HG03060 (cell line): ENCODE data around the gene GSG1L.
"Not testable (repeated sequence)": the region's sequence is repeated elsewhere in the genome, so short reads cannot be mapped to it uniquely, and the experiment has no call there.

Source experiments
- ATAC-seq: cut with Tn5 transposase; IDR thresholded peaks from one replicate; pipeline ENCODE4 v1.9.1; 2021; ENCODE audit warnings: low read depth, moderate number of reproducible peaks; ENCODE audit not compliant: unreplicated experiment

Gene GSG1L

DNA sequence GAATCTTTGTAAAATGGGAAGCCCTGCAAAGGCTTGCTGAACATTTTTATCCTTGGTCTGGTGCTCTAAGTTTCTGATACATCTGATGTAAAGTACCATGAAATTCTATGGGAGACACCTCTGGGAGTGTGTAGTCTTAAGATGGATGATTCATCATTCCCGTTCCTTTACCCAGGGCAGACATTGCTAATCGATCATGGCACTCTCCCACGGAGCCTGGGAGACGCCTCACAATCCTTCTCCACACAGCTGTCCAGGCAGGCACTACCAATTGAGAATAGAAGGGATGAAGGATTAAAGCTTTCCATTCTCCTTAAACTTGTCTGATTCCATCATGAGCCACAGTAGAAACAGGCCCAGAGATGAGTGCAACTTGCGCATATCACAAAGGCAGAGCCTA is 144.8 kb downstream of the GSG1L start:
- ATAC-seq = no peak

DNA sequence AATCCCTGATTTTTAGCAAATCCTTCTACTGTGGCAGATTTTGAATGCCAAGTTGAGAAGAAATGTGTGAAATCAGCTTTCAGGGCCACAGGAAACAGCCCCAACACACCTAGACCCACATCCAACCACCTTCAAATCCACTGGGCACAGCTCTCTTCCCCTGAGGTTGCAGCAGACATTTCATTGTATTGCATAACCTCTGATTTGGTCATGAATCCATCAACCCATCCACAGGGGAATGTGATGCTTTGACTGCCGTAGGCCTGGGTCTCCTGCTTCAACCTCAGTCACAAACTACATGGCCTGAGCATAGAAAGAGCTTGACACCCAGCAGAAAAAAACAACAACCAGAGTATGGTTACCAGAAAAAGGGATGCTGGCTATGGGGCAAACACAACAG is 145.6 kb downstream of the GSG1L start:
- no peak for ATAC-seq

DNA sequence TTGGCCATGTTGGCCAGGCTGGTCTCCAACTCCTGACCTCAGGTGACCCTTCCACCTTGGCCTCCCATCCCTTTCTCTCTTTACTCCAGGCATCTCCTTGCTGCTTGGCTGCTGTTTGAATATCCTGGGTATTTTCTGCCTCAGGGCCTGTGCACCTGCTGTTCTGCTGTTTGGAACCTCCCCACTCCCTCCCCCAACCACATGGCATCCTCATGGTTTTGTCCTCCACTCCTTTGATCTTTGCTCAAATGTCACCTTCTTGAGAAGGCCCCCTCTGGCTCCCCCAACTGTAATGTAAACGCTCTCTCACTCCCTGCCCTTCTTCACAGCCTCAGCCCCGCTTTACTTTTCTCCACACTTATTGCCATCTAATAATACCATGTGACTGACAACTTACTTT is 152.0 kb downstream of the GSG1L start:
- ATAC-seq = no peak

DNA sequence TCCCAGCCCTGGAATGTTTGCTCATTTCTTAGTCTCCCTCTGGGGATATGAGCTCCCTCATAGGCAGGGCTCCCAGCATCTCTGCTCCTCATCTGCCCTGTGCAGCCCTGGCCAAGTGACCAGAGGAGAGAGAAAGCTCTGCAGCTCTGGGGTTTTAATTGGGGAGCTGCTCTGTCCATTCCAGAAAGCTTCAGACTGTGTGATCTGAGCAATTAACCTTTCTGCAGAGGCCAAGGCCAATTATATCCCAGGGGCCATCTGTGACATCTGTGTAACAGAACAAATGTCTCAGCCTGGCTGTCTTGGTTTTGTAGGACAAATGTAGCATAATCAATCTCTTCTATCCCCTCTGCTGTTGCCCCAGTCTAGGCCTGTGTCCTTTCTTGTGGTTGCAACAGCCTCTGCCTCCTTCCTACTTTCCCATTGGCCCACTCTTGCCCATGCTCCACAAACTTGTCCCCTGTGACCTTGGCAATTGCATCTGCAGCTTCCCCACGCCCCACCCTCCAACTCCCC is 156.0 kb downstream of the GSG1L start:
- ATAC-seq = no peak

DNA sequence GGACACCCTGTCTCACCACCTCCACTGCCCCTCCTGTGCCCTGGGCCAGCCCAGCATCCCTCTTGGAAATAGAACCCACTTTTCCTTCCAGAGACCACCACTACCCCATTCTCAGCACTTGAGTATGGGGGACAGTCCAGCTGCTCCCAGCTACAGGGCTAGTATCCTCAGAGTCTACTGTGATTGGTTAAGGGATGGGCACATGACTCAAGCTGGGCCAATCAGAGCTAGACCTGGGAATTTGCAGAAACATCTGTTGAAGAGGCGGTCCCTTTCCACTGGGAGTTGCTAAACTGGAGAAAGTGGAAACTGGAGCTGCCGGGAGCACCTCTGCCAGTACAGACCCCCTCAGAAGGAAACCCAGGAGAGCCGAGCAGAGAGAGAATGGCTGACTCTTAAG is 156.6 kb downstream of the GSG1L start:
- ATAC-seq = no peak

DNA sequence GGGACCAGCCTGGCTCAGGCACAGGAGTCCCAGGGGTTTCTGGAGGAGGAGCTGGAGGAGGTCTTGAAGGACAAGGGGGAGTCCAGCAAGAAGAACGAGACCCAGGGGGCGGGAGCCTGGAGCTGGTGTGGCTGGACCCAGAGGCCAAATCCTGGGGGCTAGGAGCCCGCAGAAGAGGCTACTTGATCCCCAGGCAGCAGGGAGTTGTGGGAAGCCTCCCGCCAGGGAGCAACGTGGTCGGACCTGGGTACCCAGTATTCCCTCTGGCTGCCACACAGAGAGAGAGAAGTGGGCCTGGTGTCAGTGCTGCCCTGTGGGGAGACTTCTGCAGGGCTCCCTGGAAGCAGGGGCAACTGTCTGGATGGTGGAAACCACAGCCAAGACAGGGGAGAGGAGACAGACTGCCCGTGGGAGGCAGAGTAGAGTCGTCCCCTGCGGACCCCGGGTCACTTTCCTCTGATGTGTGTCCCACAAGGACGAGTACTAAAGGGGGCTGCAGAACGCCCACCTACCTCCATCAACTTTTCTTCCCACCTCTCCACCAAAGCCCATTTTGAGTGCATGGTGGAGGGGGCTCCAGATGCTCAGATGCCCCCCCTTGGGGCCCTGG is 160.4 kb downstream of the GSG1L start:
- no peak for ATAC-seq

DNA sequence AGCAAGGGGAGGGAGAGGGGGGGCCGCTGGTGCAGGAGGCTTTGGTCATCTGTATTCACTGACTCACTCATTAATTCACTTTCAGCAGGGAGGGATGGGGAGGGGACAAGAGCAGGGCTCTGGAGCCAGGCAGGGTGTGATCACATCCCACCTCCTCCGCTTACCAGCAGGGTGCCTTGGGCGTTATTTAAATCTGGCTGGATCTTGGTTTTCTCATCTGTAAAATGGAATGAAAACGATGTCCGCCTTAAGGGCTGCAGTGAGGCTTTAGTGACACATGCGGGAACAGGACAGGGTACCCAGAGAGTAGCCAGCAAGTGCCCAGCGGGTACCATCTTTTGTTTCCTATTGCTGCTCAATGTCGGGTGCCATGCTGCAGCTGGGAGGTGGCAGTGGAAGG is 161.0 kb downstream of the GSG1L start:
- no peak for ATAC-seq

DNA sequence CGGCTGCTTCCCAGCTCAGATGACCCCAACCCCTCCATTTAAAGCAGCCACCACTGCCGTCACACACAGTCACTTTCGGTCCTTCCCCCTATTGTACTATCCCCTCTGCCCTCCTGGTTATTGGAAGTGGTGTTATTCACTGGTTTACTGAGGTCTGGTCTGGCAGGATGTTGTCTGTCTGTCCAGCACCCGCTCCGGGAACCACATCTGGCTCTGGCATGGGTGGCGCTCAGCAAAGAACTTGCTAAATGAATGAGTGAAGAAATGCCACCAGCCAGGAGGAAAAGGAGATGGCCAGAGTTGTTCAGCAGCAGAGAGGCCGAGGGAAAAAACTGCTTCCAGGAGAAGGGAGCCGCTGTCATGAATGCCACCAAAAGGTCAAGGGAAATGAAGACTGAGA is 161.6 kb downstream of the GSG1L start:
- no peak for ATAC-seq

DNA sequence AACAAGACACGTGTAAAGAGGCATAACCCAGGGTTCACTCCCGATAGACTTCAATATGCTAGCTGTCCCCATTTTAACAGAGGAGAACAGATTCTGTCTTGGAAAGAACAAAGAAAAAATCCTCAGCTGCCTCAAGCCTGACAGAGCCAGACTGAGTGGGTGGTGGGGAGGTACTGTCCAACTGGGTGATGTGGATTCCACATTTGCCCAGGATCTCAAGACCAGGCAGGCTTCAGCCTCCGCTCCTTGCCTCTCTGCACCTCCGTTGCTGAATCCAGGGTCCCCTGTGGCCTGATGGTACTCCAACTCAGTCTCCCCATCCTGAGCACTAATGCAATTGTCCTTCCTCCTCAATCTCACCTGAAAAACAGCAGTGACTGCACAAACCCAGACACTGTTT is 163.8 kb downstream of the GSG1L start:
- ATAC-seq = no peak

DNA sequence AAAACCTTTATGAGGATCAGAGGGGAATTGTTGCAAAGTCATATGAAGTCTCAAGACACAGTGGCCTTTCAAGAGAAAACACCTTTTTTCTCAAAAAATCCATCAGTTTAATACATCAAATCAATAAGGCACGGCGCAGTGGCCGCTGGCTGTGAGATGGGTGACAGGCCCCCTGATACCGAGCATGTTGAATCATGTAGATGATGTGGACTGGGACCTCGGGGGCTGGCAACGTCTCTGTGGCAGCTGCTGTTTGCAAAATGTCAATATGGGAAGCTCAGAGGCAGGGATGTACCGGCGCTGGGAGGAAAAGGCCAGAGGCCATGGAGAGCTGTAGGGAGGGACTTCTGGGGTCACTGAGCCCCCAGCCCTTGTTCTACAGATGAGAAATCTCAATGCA is 169.1 kb downstream of the GSG1L start:
- no peak for ATAC-seq

DNA sequence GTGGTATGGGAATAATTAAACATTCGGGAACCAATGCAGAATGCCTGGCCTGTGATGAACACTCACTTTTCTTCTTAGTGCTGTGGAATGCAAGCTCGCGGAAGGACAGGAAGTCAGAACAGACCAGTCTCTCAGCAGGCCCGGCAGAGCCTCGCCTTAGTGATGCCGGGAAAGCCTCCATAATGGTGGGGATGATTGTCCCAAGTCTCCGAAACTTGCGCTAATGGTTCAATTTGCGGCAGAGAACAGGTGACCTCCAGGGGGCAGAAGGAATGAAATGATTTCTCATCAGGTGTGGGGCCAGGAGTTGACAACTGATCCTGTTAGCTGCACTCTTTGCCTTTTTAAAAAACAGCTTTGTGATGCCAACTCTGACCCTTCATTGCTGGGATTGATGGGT is 170.6 kb downstream of the GSG1L start:
- ATAC-seq = no peak

DNA sequence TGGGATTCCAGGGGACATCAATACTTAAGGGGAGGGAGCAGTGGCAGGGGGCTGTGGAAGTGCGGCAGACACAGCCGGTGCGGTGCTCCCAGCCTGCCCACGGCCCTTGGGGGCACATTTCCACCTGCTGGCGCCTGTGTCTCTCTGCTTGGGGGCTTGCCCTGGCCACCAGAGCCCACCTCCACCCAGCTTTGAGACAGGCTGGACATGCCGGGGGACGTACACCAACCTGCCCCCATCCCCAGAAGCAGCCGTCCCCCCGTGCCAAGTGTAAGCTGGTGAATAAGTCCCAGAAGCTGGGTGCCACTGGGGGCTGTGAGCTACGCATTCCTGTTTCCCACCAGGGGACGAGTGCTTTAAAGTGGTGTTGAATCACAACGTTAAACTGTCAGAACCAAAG is 172.6 kb downstream of the GSG1L start:
- no peak for ATAC-seq

DNA sequence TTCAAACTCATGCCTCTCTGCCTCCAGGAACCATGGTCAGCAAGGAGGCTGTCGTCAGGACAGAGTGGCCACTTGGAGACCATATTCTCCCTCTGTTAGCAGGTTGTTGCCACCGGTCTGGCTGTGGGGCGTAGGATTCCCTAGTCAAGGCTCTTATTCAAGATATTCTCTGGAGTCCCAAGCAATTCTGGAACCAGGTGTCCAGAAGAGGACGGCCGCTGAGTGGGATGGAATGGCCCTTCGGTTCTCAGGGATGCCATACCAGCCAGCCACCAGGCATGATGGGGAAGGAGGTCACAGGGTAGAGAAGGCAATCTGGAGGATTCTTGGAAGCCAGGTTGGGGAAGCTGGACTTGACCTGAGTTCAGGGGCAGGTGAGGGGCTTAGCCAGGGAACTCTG is 173.5 kb downstream of the GSG1L start:
- no peak for ATAC-seq

DNA sequence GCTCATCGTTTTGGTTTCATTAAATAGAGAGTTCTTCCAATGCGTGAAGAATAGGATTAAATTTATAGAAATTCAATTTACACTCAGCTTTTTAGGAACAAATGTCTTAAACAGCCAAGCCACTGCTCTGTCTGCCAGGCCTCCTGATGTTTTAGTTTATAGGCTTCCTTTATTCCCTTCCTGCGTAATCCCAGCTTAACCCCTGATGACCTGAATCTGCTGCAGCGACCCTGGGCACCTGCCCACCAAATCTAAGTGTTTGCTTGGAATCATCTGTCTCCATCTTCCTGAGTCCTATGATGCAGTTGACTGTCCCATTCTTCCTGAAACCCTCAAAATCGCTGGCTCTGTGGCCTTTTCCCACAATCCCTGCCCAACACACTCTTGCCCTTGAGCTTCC is 179.9 kb downstream of the GSG1L start:
- ATAC-seq = no peak

DNA sequence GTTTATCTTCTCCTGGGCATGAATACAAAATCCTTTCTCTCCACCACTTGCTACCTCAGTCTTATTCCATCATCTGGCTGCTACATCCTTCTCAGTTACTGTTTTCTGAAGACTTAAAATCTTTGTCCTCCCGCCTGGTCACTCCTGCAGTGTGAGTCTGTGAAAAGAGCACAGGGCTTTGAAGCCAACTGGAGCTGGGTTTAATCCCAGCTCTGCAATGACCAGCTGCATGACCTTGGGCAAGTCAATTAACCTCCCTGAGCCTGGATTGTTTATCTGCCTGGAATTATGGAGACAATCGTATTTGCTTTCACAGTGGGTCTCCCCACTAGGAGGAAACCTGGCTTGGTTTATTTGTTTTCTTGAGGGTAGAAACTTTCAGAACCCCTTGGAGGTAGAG is 183.2 kb downstream of the GSG1L start:
- ATAC-seq = no peak

DNA sequence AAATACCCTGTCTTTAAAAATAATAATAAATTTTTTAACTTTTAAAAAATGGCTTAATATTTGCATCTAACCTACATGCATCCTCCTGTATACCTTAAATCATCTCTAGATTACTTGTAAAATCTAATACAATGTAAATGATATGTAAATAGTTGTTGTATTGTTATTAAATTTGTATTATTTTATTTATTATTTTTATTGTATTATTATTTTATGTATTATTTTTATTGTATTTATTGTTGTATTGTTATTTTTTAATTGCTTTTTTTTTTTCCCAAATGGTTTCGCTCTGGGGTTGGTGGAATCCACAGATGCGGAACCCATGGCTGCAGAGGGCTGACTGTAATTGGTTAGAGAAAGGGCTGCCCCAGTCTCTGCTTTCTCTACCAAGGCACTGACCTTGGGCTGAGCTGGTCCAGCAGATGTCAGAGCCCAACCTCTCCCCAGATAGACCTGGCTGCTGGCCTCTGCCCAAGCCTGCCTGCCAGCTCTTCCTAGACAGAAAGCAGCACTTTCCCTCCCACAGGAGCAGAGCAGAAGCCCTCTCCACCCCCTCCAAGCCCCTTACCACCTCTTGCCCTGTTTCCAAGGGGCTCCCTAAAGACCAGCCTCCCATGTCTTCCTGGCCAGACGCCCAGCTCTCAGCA is 183.8 kb downstream of the GSG1L start:
- no peak for ATAC-seq

DNA sequence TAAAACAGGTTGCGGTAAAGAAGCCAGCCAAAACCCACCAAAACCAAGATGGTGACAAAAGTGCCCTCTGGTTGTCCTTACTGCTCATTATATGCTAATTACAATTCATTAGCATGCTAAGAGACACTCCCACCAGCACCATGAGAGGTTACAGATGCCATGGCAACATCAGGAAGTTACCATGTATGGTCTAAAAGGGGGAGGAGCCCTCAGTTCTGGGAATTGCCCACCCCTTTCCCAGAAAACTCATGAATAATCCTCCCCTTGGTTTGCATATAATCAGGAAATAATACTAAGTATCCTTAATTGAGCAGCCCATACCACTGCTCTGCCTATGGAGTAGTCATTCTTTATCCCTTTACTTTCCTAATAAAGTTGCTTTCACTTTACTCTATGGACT is 190.9 kb downstream of the GSG1L start:
- ATAC-seq = not testable (repeated sequence)

DNA sequence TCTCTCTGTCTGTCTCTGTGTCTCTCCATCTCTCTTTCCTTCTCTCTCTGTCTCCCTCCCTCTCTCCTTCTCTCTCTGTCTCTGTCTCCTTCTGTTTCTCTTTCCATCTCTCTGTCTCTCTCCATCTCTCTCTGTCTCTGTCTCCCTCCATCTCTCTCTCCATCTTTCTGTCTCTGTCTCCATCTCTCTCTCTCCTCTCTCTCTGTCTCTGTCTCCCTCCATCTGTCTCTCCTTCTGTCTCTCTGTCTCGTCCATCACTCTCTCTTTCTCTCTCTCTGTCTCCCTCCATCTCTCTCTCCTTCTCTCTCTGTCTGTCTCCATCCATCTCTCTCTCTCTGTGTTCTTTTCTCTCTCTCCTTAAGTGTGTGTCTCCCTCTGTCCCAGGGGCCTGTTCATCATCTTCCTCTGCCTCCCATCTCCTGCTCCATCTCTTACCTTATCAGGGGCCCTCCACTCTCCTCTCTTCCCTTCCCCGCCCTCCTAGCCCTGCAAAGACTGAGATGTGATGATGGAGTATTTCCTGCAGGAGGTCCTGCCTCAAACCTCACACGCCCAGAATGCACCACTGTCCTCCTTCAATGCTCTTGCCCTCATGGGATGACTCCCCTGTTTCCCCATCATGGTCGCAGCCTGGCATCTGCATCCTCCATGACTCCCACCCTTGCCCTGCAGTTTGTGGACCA is 193.3 kb downstream of the GSG1L start:
- no peak for ATAC-seq

DNA sequence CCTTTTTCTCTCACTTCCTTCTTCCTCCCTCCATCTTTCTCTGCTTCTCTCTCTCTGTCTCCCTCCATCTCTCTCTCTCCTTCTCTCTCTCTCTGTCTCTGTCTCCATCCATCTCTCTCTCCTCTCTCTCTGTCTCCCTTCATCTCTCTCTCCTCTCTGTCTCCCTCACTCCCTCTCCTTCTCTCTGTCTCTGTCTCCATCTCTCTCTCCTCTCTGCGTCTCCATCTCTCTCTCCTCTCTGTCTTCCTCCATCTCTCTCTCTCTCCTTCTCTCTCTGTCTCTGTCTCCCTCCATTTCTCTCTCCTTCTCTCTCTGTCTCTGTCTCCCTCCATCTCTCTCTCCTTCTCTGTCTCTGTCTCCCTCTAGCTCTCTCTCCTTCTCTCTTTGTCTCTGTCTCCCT is 194.1 kb downstream of the GSG1L start:
- no peak for ATAC-seq

DNA sequence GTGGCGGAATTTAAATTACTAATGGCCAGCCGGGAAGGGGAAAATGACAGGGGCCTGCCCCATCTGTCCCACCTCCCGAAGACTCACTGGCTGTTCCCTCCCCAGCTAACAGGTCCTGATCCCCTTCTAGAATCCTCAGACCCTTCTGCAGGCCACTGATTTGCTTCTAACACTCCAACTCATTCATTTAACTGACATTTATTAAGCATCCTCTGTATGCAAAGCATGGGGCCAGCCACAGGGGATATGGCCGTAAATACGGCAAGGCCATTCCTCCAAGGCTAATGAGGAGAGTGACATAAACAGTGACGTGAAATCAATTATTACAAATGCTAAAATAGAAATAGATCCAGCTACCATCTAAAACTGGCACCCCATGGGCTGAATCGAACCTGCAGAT is 195.3 kb downstream of the GSG1L start:
- ATAC-seq = no peak

DNA sequence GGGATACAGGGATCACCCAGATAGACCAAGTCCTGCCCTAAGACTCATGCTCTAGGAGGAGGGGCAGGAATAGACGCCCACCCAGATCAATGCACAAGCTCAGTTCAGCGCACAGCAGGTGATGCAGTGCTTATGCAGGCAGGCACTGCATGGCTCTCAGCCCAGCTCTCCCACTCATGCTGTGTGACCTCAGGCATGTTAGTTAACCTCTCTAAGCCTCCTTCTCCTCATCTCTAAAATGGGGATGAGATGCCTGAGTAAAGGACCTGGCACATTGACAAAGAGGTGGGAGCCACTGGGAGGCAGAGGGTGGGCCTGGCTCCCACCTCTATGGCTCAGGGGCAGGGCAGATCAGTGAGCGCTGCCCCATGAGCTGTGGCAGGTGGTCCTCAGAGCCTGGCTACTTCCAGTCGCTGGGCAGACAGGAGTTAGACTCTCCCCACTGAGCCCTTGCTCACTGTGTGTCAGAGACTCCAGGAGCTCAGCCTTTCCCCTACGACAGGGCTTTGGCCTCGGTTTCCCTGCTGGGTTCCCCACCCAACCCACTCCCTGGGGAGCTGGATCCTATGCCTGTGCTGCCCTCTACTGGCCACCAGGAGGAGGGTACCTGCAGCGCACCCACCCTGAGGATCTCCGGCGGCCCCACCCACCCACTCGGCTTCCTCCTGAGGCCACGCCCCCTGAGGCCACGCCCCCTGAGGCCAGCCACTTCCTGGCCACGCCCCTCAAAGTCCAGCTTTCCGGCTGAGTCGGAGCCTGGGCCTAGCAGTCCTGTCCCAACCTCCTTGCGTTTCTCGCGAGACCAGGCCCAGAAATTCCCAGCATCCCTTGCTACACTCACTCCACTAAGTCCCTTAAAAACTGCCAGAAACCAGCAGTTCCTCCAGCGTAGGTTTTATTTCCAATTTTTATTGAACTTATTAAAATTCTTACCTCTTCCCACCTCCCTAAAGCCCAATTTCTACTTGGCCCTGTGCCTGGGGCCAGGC is 196.1 kb downstream of the GSG1L start:
- ATAC-seq = no peak
